GM12878 (cell line): ENCODE data around the gene ADPGK. TPM values are rescaled to one million over a fixed set of nuclear protein-coding genes. Genes with fewer than 3 reads are reported as not detected.

Experiments
- BRCA1 ChIP-seq: IDR thresholded peaks from 2 replicates; pipeline ENCODE4 v1.6.1; 2011; ENCODE audit warnings: low read depth, low read length, improper control_type of control experiment
- CEBPB ChIP-seq, 2 experiments: fragments of 150-350 bp in 1 of 2; IDR thresholded peaks; 2 replicates each; pipeline ENCODE4 v1.6.1; 2012 to 2014; ENCODE audit warnings: low read depth in 2 of 2, low read length in 2 of 2, borderline replicate concordance in 1 of 2, inconsistent platforms in 1 of 2
- CREM ChIP-seq: IDR thresholded peaks from 2 replicates; pipeline ENCODE4 v1.6.1; 2014; ENCODE audit warnings: antibody characterized with exemption, low read depth
- HCFC1 ChIP-seq: fragments of 150-350 bp; IDR thresholded peaks from 2 replicates; pipeline ENCODE4 v1.6.1; 2014; ENCODE audit warnings: low read length
- HDAC6 ChIP-seq: fragments of 200-600 bp; sonication (generic); IDR thresholded peaks from one replicate; pipeline ENCODE4 v1.8.0; 2017; ENCODE audit warnings: antibody characterized with exemption; ENCODE audit not compliant: unreplicated experiment
- HDGF ChIP-seq: fragments of 450-650 bp; IDR thresholded peaks from 2 replicates; pipeline ENCODE4 v1.6.1; 2016; ENCODE audit warnings: antibody characterized with exemption
- POU2F2 ChIP-seq: IDR thresholded peaks from 3 replicates; pipeline ENCODE4 v1.6.1; 2011; ENCODE audit warnings: low read depth, mild to moderate bottlenecking, low read length, borderline replicate concordance
- RUNX3 ChIP-seq: IDR thresholded peaks from 2 replicates; pipeline ENCODE4 v1.6.1; 2012; ENCODE audit warnings: low read length, inconsistent platforms
- SIX5 ChIP-seq: IDR thresholded peaks from 2 replicates; pipeline ENCODE4 v1.6.1; 2011; ENCODE audit warnings: mild to moderate bottlenecking, low read depth, low read length, moderate library complexity; ENCODE audit not compliant: severe bottlenecking
- STAT1 ChIP-seq: fragments of 450-650 bp; conservative IDR thresholded peaks from 2 replicates; pipeline ENCODE4 v1.6.1; 2014; ENCODE audit warnings: antibody characterized with exemption, mild to moderate bottlenecking
- TCF7 ChIP-seq: IDR thresholded peaks from 2 replicates; pipeline ENCODE4 v1.6.1; 2014; ENCODE audit warnings: antibody characterized with exemption, borderline replicate concordance
- polyA plus RNA-seq, 11 experiments: library from polyadenylated mRNA; depleted of rRNA in 4 of 11; unstranded in 6 of 11; stranded (reverse) in 5 of 11; fragments of >200 nt; fragmentation: Nextera tagmentation in 4 of 11; fragmentation: Illumina TruSeq in 1 of 11; extraction: Ambion mirVana in 4 of 11; extraction: Trizol in 1 of 11; gene quantifications; 1 replicate in 1 of 11; 2 replicates in 10 of 11; pipeline versions ENCODE4 v1.2.1 to v1.2.3, GENCODE V29; 2011 to 2016; ENCODE audit warnings: inconsistent platforms in 2 of 11, missing spikeins in 2 of 11, low read depth in 1 of 11
- total RNA-seq, 4 experiments: library from RNA; depleted of rRNA in 3 of 4; stranded (reverse); fragments of >200 nt in 3 of 4; fragmentation: Illumina TruSeq in 1 of 4; extraction: Trizol in 1 of 4; gene quantifications; 2 replicates each; pipeline versions ENCODE4 v1.2.1 to v1.2.3, GENCODE V29; 2013 to 2021
- TF ChIP-seq, protein P1 (sequence below): fragments of 450-650 bp; IDR thresholded peaks from 2 replicates; pipeline ENCODE4 v1.6.1; 2017; ENCODE audit warnings: mild to moderate bottlenecking, moderate library complexity
- TF ChIP-seq, protein P2 (sequence below): fragments of 450-650 bp; formaldehyde crosslinking; IDR thresholded peaks from 2 replicates; pipeline ENCODE4 v1.4.0; 2020; ENCODE audit warnings: mild to moderate bottlenecking, moderate library complexity
- TF ChIP-seq, protein P3 (sequence below): fragments of 450-650 bp; formaldehyde crosslinking; IDR thresholded peaks from 2 replicates; pipeline ENCODE4 v1.5.0; 2022; ENCODE audit warnings: mild to moderate bottlenecking, missing genetic modification characterization
- TF ChIP-seq, protein P4 (sequence below): fragments of 450-650 bp; conservative IDR thresholded peaks from 2 replicates; pipeline ENCODE4 v1.6.1; 2017; ENCODE audit warnings: mild to moderate bottlenecking, moderate library complexity

ADPGK gene
- total and polyA plus RNA-seq, 10 of the 15 experiments (the other 5 are each of a cell fraction or from before 2014, with no cell fraction given) = 13.8 to 146 (median 56.7) TPM

DNA sequence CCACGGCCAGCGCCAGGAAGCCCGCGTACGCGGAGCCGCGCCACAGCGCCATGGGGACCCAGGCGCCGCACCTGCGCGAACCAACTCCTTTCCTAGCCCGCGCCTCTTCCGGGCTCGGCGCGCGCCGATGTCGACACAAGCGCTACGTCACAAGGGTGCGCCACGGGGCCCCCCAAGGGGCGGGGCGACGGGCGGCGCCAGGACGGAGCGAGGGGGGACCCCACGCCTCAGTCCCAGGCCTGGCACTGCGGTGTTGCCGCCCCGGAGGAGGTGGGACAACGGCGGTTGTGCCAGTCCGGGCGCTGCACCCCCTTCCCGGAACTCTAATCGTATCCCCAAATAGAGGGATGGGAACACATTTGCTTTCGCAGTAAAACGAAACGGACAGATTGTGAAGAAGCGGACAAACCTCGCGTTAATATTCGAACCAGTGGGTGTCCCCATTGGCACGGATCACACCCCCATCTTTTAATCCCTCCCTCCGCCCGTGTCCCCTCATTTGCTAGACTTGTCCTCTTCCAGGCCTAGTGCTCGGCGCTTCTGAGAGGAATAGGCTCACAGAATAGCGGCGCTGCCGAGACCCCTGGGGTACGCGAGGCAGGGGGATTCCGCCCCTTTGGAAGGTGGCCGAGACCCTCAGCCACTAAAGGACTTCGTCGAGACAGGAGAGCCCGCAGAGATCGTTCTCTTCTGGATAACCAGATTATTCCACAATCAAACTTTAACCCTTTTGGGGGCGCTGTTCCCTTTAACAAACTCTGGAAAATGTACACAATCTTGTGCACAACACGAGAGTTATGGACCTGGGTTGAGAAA is at the start of gene ADPGK (continued):
- TF ChIP-seq, protein P1, sequence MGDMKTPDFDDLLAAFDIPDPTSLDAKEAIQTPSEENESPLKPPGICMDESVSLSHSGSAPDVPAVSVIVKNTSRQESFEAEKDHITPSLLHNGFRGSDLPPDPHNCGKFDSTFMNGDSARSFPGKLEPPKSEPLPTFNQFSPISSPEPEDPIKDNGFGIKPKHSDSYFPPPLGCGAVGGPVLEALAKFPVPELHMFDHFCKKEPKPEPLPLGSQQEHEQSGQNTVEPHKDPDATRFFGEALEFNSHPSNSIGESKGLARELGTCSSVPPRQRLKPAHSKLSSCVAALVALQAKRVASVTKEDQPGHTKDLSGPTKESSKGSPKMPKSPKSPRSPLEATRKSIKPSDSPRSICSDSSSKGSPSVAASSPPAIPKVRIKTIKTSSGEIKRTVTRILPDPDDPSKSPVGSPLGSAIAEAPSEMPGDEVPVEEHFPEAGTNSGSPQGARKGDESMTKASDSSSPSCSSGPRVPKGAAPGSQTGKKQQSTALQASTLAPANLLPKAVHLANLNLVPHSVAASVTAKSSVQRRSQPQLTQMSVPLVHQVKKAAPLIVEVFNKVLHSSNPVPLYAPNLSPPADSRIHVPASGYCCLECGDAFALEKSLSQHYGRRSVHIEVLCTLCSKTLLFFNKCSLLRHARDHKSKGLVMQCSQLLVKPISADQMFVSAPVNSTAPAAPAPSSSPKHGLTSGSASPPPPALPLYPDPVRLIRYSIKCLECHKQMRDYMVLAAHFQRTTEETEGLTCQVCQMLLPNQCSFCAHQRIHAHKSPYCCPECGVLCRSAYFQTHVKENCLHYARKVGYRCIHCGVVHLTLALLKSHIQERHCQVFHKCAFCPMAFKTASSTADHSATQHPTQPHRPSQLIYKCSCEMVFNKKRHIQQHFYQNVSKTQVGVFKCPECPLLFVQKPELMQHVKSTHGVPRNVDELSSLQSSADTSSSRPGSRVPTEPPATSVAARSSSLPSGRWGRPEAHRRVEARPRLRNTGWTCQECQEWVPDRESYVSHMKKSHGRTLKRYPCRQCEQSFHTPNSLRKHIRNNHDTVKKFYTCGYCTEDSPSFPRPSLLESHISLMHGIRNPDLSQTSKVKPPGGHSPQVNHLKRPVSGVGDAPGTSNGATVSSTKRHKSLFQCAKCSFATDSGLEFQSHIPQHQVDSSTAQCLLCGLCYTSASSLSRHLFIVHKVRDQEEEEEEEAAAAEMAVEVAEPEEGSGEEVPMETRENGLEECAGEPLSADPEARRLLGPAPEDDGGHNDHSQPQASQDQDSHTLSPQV = no peak
- TF ChIP-seq HDGF (no peak), HDAC6 (no peak), CEBPB (IDR thresholded peaks at IDR 0.05; ENCODE audit: borderline replicate concordance in 1 of 2, low read depth in 2 of 2, low read length in 2 of 2) (no peak), HCFC1 (peak; percentile 89), POU2F2 (peak; percentile 89), CREM (peak; percentile 100), BRCA1 (peak; percentile 43), STAT1 (no peak; the same call in 1 of the 2 replicates), TCF7 (no peak), RUNX3 (peak; percentile 33; the same call in 1 of the 2 replicates), SIX5 (peak; percentile 67)
- TF ChIP-seq, protein P2, sequence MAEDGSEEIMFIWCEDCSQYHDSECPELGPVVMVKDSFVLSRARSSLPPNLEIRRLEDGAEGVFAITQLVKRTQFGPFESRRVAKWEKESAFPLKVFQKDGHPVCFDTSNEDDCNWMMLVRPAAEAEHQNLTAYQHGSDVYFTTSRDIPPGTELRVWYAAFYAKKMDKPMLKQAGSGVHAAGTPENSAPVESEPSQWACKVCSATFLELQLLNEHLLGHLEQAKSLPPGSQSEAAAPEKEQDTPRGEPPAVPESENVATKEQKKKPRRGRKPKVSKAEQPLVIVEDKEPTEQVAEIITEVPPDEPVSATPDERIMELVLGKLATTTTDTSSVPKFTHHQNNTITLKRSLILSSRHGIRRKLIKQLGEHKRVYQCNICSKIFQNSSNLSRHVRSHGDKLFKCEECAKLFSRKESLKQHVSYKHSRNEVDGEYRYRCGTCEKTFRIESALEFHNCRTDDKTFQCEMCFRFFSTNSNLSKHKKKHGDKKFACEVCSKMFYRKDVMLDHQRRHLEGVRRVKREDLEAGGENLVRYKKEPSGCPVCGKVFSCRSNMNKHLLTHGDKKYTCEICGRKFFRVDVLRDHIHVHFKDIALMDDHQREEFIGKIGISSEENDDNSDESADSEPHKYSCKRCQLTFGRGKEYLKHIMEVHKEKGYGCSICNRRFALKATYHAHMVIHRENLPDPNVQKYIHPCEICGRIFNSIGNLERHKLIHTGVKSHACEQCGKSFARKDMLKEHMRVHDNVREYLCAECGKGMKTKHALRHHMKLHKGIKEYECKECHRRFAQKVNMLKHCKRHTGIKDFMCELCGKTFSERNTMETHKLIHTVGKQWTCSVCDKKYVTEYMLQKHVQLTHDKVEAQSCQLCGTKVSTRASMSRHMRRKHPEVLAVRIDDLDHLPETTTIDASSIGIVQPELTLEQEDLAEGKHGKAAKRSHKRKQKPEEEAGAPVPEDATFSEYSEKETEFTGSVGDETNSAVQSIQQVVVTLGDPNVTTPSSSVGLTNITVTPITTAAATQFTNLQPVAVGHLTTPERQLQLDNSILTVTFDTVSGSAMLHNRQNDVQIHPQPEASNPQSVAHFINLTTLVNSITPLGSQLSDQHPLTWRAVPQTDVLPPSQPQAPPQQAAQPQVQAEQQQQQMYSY (CRISPR knock-in tag) = no peak
- TF ChIP-seq, protein P3, sequence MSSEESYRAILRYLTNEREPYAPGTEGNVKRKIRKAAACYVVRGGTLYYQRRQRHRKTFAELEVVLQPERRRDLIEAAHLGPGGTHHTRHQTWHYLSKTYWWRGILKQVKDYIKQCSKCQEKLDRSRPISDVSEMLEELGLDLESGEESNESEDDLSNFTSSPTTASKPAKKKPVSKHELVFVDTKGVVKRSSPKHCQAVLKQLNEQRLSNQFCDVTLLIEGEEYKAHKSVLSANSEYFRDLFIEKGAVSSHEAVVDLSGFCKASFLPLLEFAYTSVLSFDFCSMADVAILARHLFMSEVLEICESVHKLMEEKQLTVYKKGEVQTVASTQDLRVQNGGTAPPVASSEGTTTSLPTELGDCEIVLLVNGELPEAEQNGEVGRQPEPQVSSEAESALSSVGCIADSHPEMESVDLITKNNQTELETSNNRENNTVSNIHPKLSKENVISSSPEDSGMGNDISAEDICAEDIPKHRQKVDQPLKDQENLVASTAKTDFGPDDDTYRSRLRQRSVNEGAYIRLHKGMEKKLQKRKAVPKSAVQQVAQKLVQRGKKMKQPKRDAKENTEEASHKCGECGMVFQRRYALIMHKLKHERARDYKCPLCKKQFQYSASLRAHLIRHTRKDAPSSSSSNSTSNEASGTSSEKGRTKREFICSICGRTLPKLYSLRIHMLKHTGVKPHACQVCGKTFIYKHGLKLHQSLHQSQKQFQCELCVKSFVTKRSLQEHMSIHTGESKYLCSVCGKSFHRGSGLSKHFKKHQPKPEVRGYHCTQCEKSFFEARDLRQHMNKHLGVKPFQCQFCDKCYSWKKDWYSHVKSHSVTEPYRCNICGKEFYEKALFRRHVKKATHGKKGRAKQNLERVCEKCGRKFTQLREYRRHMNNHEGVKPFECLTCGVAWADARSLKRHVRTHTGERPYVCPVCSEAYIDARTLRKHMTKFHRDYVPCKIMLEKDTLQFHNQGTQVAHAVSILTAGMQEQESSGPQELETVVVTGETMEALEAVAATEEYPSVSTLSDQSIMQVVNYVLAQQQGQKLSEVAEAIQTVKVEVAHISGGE (CRISPR knock-in tag) = no peak
- TF ChIP-seq, protein P4, sequence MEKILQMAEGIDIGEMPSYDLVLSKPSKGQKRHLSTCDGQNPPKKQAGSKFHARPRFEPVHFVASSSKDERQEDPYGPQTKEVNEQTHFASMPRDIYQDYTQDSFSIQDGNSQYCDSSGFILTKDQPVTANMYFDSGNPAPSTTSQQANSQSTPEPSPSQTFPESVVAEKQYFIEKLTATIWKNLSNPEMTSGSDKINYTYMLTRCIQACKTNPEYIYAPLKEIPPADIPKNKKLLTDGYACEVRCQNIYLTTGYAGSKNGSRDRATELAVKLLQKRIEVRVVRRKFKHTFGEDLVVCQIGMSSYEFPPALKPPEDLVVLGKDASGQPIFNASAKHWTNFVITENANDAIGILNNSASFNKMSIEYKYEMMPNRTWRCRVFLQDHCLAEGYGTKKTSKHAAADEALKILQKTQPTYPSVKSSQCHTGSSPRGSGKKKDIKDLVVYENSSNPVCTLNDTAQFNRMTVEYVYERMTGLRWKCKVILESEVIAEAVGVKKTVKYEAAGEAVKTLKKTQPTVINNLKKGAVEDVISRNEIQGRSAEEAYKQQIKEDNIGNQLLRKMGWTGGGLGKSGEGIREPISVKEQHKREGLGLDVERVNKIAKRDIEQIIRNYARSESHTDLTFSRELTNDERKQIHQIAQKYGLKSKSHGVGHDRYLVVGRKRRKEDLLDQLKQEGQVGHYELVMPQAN = no peak; the same call in 1 of the 2 replicates
